ENCODE measurements around the gene MEGF11.

The MEGF11 gene

DNA sequence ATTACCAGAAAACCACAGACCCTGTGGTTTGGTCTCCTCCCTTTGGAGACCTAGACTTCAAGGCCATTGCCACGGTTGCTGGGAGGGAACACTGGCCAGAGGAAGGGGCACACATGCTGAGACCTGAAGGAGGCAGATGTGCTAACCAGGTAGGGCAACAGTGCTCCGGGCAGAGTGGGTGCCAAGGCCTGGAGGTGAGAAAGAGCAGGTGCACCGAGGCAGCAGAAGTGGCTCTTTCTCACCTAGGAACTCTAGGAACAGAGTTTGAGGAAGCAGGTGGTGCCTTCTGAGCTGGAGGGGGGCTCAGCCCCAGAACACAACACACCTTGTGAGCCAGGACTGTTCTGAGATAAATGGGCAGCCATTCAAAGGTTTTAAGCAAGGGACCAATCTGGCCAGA lies 106.1 kb downstream of the MEGF11 start:
- no peak overlapping the region for H3K4me3 ChIP-seq (ENCODE audit: low read depth in 1 of 2, low read length in 2 of 2)
- no peak overlapping the region for H3K27ac ChIP-seq (ENCODE audit: low read depth, low read length)
- no peaks in the 10 kb centered on the region for H3K27me3 ChIP-seq (ENCODE audit: control insufficient read depth in 1 of 2, insufficient read depth in 2 of 2, low read length in 2 of 2)
- no peaks in the 10 kb centered on the region for H3K4me1 ChIP-seq (ENCODE audit: insufficient read depth, low read length)
- no peak overlapping the region for H3K9ac ChIP-seq (ENCODE audit: low read length)
- no peaks in the 10 kb centered on the region for H3K36me3 ChIP-seq (ENCODE audit: insufficient read depth, low read length)
- H3K9me3 ChIP-seq (ENCODE audit: low read length) = no peaks in the 10 kb centered on the region

DNA sequence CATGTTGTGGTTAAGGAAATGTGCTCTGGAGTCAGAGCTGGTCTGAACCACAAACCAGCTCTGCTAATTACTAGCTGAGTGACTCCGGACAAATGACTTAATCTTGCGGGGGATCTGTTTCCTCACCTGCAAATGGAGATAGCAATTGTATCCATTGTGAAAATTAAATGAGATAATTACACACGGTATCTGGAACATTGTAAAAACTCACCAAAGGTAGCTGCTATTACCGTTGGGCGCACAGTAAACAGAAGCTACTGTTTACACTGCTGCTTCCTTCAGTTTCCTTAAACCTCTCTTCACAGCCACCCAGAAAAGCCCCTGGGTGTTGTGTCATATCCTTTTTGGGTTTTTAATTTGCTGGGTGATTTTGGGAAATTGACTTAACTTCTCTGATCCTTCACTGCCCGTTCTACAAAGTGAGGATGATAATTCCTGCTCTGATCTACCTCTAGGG lies 107.8 kb downstream of the MEGF11 start:
- no peak overlapping the region for H3K9ac ChIP-seq (ENCODE audit: low read length)
- no peaks in the 10 kb centered on the region for H3K27me3 ChIP-seq (ENCODE audit: control insufficient read depth in 1 of 2, insufficient read depth in 2 of 2, low read length in 2 of 2)
- no peaks in the 10 kb centered on the region for H3K36me3 ChIP-seq (ENCODE audit: insufficient read depth, low read length)
- H3K27ac ChIP-seq (ENCODE audit: low read depth, low read length) = no peak overlapping the region
- H3K9me3 ChIP-seq (ENCODE audit: low read length) = no peaks in the 10 kb centered on the region
- no peaks in the 10 kb centered on the region for H3K4me1 ChIP-seq (ENCODE audit: insufficient read depth, low read length)
- no peak overlapping the region for H3K4me3 ChIP-seq (ENCODE audit: low read depth in 1 of 2, low read length in 2 of 2)

DNA sequence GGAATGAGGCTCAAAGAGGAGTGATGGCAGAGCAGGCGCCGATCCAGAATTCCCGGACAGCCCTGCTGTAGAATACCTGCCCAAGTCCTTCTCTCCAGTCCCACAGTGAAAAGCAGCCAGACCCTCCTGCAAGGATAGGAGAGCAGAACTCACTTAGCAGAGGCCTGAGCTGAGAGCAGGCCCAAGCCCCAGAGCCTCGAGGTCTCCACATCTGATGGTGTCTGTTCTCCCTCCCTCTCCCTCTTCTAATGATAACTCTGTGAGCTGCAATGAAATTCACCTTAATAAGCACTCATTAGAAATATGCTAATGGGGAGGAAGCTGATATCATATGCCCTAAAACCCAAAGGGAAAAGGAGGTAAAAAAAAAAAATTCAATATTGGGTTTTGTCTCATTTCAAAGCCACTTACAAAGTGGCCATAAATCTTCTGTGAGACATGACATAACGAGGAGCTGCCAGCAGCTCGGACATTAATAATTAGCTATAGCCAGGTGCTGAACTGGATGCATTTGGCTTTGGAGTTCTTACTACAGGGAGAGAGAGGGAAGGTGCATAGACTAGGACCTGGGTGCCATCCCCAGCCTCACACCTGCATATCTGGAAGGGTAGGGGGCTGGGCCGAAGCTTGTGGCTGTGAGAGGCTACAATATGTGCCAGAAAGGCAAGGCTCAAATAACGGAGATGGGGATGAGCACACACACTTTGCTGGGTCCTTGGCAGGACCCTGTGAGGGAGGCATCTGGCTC lies 108.4 kb downstream of the MEGF11 start:
- Histone ChIP-seq H3K4me1 (ENCODE audit: insufficient read depth, low read length) (no peaks in the 10 kb centered on the region), H3K9ac (ENCODE audit: low read length) (no peak overlapping the region), H3K36me3 (ENCODE audit: insufficient read depth, low read length) (no peaks in the 10 kb centered on the region), H3K27ac (ENCODE audit: low read depth, low read length) (no peak overlapping the region), H3K27me3 (ENCODE audit: control insufficient read depth in 1 of 2, insufficient read depth in 2 of 2, low read length in 2 of 2) (no peaks in the 10 kb centered on the region), H3K9me3 (ENCODE audit: low read length) (no peaks in the 10 kb centered on the region), H3K4me3 (ENCODE audit: low read depth in 1 of 2, low read length in 2 of 2) (no peak overlapping the region)

DNA sequence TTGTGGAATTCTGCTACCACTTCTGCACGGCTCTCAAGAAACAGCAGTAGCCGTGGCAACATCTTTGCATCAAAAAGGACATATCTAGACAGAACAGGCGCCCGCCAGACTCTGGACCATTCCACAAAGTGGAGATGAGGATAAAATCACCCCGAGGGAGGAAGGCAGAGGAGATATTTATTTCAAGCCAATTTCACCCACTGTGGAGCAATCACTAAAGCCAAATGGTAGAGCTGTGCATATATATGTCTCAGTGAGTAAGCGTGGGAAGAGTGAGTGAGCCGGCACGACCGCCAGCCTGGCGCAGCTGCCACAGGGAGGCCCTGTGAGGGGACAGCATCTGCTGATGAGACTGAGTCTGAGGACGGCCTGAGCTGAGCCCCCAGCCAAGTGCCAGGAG lies 111.3 kb downstream of the MEGF11 start:
- H3K27me3 ChIP-seq (ENCODE audit: control insufficient read depth in 1 of 2, insufficient read depth in 2 of 2, low read length in 2 of 2) = no peaks in the 10 kb centered on the region
- no peaks in the 10 kb centered on the region for H3K9me3 ChIP-seq (ENCODE audit: low read length)
- no peak overlapping the region for H3K9ac ChIP-seq (ENCODE audit: low read length)
- no peaks in the 10 kb centered on the region for H3K4me1 ChIP-seq (ENCODE audit: insufficient read depth, low read length)
- no peak overlapping the region for H3K4me3 ChIP-seq (ENCODE audit: low read depth in 1 of 2, low read length in 2 of 2)
- no peaks in the 10 kb centered on the region for H3K36me3 ChIP-seq (ENCODE audit: insufficient read depth, low read length)
- no peak overlapping the region for H3K27ac ChIP-seq (ENCODE audit: low read depth, low read length)

DNA sequence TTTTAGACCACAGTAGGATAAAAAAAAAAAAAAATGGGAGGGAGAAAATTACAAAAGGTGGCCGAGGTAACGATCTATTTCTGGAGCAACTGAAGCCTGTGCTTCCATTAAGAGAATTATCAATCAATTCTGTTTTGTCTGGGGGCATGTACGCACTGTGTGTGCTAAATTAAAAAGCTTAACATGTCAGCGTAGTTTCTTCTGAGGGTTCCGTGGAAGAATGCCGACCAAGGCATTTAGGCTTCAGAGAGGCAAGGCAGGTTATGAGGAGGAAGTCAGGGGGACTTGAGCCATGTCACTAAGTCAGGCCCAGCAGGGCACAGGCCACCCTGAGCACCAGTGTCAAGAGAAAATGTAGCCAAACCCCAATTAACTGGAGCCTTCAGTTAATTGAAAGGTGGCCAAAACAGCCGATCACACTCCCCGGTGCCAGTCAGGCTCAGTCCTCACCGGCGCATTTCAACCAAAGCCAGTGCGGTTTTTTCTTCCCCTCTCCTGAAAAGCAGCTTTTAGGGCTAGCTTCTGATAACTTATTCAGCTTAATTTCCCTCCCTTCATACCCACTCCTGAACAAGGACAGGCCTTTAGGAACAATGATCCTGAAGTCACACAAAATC lies 113.9 kb downstream of the MEGF11 start:
- Histone ChIP-seq H3K36me3 (ENCODE audit: insufficient read depth, low read length) (no peaks in the 10 kb centered on the region), H3K27ac (ENCODE audit: low read depth, low read length) (no peak overlapping the region), H3K9ac (ENCODE audit: low read length) (no peak overlapping the region), H3K27me3 (ENCODE audit: control insufficient read depth in 1 of 2, insufficient read depth in 2 of 2, low read length in 2 of 2) (no peaks in the 10 kb centered on the region), H3K4me1 (ENCODE audit: insufficient read depth, low read length) (no peaks in the 10 kb centered on the region), H3K9me3 (ENCODE audit: low read length) (no peaks in the 10 kb centered on the region), H3K4me3 (ENCODE audit: low read depth in 1 of 2, low read length in 2 of 2) (no peak overlapping the region)

DNA sequence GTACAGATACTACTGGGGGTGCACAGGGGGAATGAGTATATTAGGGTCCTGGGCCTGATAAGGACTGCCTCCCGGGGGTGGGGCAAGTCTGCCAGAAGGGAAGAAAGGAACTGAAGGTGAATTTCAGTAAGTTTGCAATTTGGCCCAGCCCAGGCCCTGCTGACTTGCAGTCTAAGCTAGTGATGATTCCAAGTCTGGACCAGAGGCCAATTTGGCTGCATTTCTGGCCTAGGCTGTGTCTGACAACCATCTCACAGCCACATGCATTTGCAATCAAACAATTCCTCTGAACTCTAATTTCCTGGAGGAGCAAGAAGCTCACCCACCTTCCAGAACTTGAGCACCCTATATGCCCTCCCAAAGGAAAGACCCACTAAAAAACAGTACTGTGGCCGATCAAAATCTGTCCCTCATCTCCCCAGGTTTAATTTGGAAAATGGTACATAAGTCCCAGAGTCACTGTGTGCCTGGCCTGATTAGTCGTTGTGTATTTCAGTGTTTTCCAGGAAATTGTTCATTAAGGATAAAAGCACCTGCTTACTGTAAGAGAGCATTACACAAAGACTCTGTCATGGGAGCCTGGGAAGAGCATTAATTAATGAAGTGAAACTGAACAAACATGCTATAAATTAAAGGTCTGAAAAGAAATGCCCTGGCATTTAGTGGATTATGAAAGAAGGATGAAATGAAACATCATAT lies 114.5 kb downstream of the MEGF11 start:
- H3K4me1 ChIP-seq (ENCODE audit: insufficient read depth, low read length) = no peaks in the 10 kb centered on the region
- H3K36me3 ChIP-seq (ENCODE audit: insufficient read depth, low read length) = no peaks in the 10 kb centered on the region
- no peak overlapping the region for H3K27ac ChIP-seq (ENCODE audit: low read depth, low read length)
- H3K9me3 ChIP-seq (ENCODE audit: low read length) = no peaks in the 10 kb centered on the region
- H3K4me3 ChIP-seq (ENCODE audit: low read depth in 1 of 2, low read length in 2 of 2) = no peak overlapping the region
- H3K9ac ChIP-seq (ENCODE audit: low read length) = no peak overlapping the region
- no peaks in the 10 kb centered on the region for H3K27me3 ChIP-seq (ENCODE audit: control insufficient read depth in 1 of 2, insufficient read depth in 2 of 2, low read length in 2 of 2)

DNA sequence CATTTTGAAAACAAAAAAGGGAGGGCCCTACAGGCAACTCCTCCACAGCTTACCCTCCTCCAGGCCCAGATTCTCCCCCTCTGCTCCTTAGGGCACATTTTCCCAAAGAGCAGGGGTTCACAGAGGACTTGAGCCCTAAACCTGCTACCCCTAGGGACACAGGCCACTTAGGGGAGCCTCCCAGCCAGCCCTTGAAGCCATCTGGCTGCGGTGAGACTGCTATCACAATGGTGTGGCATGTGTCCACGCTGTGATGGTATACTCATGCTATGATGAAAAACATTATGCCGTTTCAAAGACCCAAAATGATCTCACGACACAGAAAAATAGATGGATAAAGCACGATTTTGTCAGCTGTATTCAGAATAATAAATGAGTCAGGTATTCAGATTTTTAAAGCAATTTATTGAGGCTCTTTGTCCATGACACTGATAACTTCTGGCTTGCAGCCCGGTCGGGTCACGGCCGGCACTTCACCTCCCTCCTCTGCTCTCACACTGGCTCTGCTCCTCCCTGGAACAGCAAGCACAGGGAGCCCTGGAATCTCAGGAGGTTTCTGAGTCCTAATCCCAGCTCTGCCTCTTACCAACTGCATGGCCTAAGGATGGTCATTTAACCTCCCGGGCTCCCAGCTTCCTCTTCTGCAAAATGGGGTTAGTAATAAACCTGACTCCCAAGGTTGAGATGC lies 115.3 kb downstream of the MEGF11 start:
- H3K4me1 ChIP-seq (ENCODE audit: insufficient read depth, low read length) = no peaks in the 10 kb centered on the region
- H3K9ac ChIP-seq (ENCODE audit: low read length) = no peak overlapping the region
- H3K27ac ChIP-seq (ENCODE audit: low read depth, low read length) = no peak overlapping the region
- H3K27me3 ChIP-seq (ENCODE audit: control insufficient read depth in 1 of 2, insufficient read depth in 2 of 2, low read length in 2 of 2) = no peaks in the 10 kb centered on the region
- H3K36me3 ChIP-seq (ENCODE audit: insufficient read depth, low read length) = no peaks in the 10 kb centered on the region
- H3K9me3 ChIP-seq (ENCODE audit: low read length) = no peaks in the 10 kb centered on the region
- H3K4me3 ChIP-seq (ENCODE audit: low read depth in 1 of 2, low read length in 2 of 2) = no peak overlapping the region

DNA sequence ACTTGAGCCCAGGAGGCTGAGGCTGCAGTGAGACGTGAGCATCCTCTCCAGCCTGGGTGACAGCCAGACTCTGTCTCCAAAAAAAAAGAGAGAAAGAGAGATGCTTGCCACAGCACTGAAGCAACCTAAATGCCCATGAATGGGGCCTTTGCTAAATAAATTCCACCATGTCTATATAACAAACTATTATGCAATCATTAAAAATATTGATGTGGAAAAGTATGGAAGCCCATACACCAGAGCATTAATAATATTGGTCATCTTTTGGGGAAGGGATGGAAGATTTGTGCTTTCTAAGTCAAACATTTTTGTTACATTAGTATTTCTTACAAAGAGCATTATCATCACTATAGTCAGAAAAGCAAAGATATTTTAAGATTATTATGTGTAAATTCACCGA lies 116.6 kb downstream of the MEGF11 start:
- H3K4me1 ChIP-seq (ENCODE audit: insufficient read depth, low read length) = no peaks in the 10 kb centered on the region

DNA sequence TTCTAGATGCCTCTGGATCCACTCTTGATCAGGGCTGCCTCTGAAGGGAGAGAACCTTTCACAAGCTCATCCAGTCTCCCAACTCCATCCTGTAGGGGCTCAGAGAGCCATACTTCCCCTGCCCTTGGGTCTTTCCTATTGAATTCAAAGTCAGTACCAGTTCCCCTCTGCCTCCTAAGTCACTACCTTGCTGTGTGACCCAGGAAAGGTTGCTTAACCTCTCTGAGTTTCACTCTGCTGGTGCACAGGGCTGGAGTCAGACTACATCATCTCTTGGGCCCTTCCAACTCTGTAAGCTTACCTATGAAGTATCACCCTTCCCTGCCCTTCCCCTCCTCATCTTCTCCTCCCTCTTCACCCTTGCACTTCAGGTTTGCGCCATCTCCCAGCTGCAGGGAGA lies 117.9 kb downstream of the MEGF11 start:
- Histone ChIP-seq H3K9ac (ENCODE audit: low read length) (no peak overlapping the region), H3K36me3 (ENCODE audit: insufficient read depth, low read length) (no peaks in the 10 kb centered on the region), H3K27me3 (ENCODE audit: control insufficient read depth in 1 of 2, insufficient read depth in 2 of 2, low read length in 2 of 2) (no peaks in the 10 kb centered on the region), H3K9me3 (ENCODE audit: low read length) (no peaks in the 10 kb centered on the region), H3K4me3 (ENCODE audit: low read depth in 1 of 2, low read length in 2 of 2) (no peak overlapping the region), H3K27ac (ENCODE audit: low read depth, low read length) (no peak overlapping the region), H3K4me1 (ENCODE audit: insufficient read depth, low read length) (no peaks in the 10 kb centered on the region)

More for the DNA sequence above, 116.6 kb downstream of the MEGF11 start:
- Histone ChIP-seq H3K4me3 (ENCODE audit: low read depth in 1 of 2, low read length in 2 of 2) (no peak overlapping the region), H3K27me3 (ENCODE audit: control insufficient read depth in 1 of 2, insufficient read depth in 2 of 2, low read length in 2 of 2) (no peaks in the 10 kb centered on the region), H3K27ac (ENCODE audit: low read depth, low read length) (no peak overlapping the region), H3K9ac (ENCODE audit: low read length) (no peak overlapping the region), H3K36me3 (ENCODE audit: insufficient read depth, low read length) (no peaks in the 10 kb centered on the region), H3K9me3 (ENCODE audit: low read length) (no peaks in the 10 kb centered on the region)

DNA sequence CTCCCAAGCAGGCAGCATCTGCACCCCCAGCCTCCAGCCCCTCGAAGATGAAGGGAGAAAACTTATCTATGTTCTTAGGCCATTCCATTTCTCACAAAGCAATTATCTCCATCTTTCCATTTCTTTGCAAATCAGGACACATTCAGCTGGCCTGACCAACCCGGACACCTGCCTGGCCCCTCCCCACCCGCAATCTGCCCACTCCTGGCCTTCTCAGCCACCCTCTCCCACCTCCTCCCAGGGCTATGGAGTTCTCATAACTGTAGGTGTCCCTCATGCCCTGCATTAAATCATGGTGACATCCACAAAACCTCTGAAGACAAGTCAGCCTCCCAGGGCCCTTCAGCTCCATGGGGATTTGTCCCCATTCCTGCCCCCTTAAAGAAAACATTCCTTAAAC lies 119.3 kb downstream of the MEGF11 start:
- H3K4me3 ChIP-seq (ENCODE audit: low read depth in 1 of 2, low read length in 2 of 2) = no peak overlapping the region
- H3K9ac ChIP-seq (ENCODE audit: low read length) = no peak overlapping the region
- no peaks in the 10 kb centered on the region for H3K4me1 ChIP-seq (ENCODE audit: insufficient read depth, low read length)
- no peaks in the 10 kb centered on the region for H3K36me3 ChIP-seq (ENCODE audit: insufficient read depth, low read length)
- H3K27me3 ChIP-seq (ENCODE audit: control insufficient read depth in 1 of 2, insufficient read depth in 2 of 2, low read length in 2 of 2) = no peaks in the 10 kb centered on the region
- no peak overlapping the region for H3K27ac ChIP-seq (ENCODE audit: low read depth, low read length)
- H3K9me3 ChIP-seq (ENCODE audit: low read length) = no peaks in the 10 kb centered on the region

DNA sequence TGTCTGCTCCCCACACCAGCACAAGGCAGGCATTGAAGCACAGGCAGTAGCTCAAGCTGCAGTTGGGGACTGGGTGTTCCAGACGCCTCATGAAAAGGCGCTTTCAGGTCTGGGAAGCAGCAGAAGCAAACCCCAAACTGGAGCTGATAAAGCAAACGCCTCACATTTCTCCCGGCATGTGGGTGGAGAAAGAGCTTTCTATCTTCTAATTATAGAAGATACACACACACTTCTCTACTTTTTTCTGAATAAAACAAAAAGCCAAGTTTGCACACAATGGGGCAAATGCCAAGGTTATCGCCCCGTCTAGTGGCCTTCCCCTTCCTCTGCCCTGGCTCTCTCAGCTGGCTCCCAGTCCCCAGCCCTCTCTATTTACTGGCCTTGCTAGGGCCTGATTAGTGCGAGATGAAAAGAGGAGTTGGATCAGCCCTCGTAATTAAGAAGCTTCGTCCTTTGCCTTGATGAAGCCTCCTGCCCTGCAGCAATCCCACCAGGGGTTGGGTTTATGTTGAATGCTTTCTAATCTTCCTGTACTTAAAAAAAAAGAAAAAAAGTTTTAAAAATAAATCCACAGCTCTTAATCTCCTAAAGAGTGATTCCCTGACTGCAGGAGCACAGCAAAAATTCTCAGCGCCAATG lies 120.2 kb downstream of the MEGF11 start:
- H3K4me1 ChIP-seq (ENCODE audit: insufficient read depth, low read length) = no peaks in the 10 kb centered on the region
- H3K9ac ChIP-seq (ENCODE audit: low read length) = no peak overlapping the region
- H3K27ac ChIP-seq (ENCODE audit: low read depth, low read length) = no peak overlapping the region
- H3K36me3 ChIP-seq (ENCODE audit: insufficient read depth, low read length) = no peaks in the 10 kb centered on the region
- no peaks in the 10 kb centered on the region for H3K9me3 ChIP-seq (ENCODE audit: low read length)
- no peaks in the 10 kb centered on the region for H3K27me3 ChIP-seq (ENCODE audit: control insufficient read depth in 1 of 2, insufficient read depth in 2 of 2, low read length in 2 of 2)
- H3K4me3 ChIP-seq (ENCODE audit: low read depth in 1 of 2, low read length in 2 of 2) = no peak overlapping the region

Measured in muscle layer of colon (tissue), 2 donors.